GM18909 (cell line): Measurements from ENCODE around the gene CTSZ.
"Not testable (repeated sequence)": the region's sequence is repeated elsewhere in the genome, so short reads cannot be mapped to it uniquely, and the experiment has no call there.

Source experiments
- ATAC-seq: cut with Tn5 transposase; IDR thresholded peaks from one replicate; pipeline ENCODE4 v1.9.1; 2021; ENCODE audit warnings: mild to moderate bottlenecking; ENCODE audit not compliant: unreplicated experiment, poor library complexity

CTSZ gene

GRCh38 chr20:59006864-59007664 is at the start of gene CTSZ:
TSS of gene CTSZ (minus strand) at chr20:59007254. CDS start at chr20:59007128, 126 bp downstream.
- ATAC-seq, result peak; percentile 20

- no peak for ATAC-seq
These were observed 48.2 kb upstream of the CTSZ start for GRCh38 chr20:59055302-59055701.

- no peak for ATAC-seq
These were observed 44.7 kb upstream of the CTSZ start for GRCh38 chr20:59051666-59052185.

- ATAC-seq, result no peak
These were observed 43.4 kb upstream of the CTSZ start for GRCh38 chr20:59050437-59050836.

- ATAC-seq, result no peak
These were observed 41.6 kb upstream of the CTSZ start for GRCh38 chr20:59048681-59049030.

GRCh38 chr20:59047938-59048680 is 41.1 kb upstream of the CTSZ start:
- ATAC-seq, result no peak

- no peak for ATAC-seq
These were observed 39.8 kb upstream of the CTSZ start for GRCh38 chr20:59046862-59047261.

GRCh38 chr20:59044796-59045195 is 37.7 kb upstream of the CTSZ start:
- ATAC-seq, result no peak

- ATAC-seq, result no peak
These were observed 37.2 kb upstream of the CTSZ start for GRCh38 chr20:59044295-59044694.

GRCh38 chr20:59043698-59044097 is 36.6 kb upstream of the CTSZ start:
- no peak for ATAC-seq

- ATAC-seq, result peak; percentile 93
These were observed 36.0 kb upstream of the CTSZ start for GRCh38 chr20:59042796-59043631.

GRCh38 chr20:59042151-59042795 is 35.2 kb upstream of the CTSZ start, which contains the start of gene PRELID3B:
TSS of gene PRELID3B (minus strand) at chr20:59042786. CDS start at chr20:59042730, 56 bp downstream.
- ATAC-seq, result peak; percentile 34

- ATAC-seq, result not testable (repeated sequence)
These were observed 34.4 kb upstream of the CTSZ start for GRCh38 chr20:59041487-59041886.

GRCh38 chr20:59040667-59041066 is 33.6 kb upstream of the CTSZ start:
- ATAC-seq, result no peak

- no peak for ATAC-seq
These were observed 32.2 kb upstream of the CTSZ start for GRCh38 chr20:59039233-59039632.

- ATAC-seq, result no peak
These were observed 30.3 kb upstream of the CTSZ start for GRCh38 chr20:59037386-59037785.

- ATAC-seq, result no peak
These were observed 28.3 kb upstream of the CTSZ start for GRCh38 chr20:59035381-59035780.

GRCh38 chr20:59033616-59034165 is 26.6 kb upstream of the CTSZ start:
- ATAC-seq, result no peak

GRCh38 chr20:59033093-59033492 is 26.0 kb upstream of the CTSZ start:
- no peak for ATAC-seq

GRCh38 chr20:59032713-59033059 is 25.6 kb upstream of the CTSZ start:
- ATAC-seq, result no peak
